Fibroblast of pulmonary artery (primary cell): ENCODE results near the gene TMEM44.

ENCODE experiments used
- DNase-seq: peaks from one replicate; pipeline ENCODE4 v3.0.0-alpha.2; 2010; ENCODE audit warnings: low read depth
- H3K4me3 ChIP-seq: replicated peaks from 2 replicates; pipeline ENCODE4 v1.5.1; 2011; ENCODE audit warnings: low read depth, mild to moderate bottlenecking, control low read depth, low read length, moderate library complexity
- CTCF ChIP-seq: IDR thresholded peaks from 2 replicates; pipeline ENCODE4 v1.5.1; 2011; ENCODE audit warnings: mild to moderate bottlenecking, control low read depth, low read length, inconsistent platforms; ENCODE audit errors: missing control alignments

Gene TMEM44

GRCh38 chr3:194647747-194648146, 14.5 kb upstream of the TMEM44 start:
- H3K4me3 ChIP-seq = no peak overlapping the region
- DNase-seq = no peak
- TF ChIP-seq CTCF = no peak

- no peak for TF ChIP-seq CTCF
- H3K4me3 ChIP-seq = no peak overlapping the region
- no peak for DNase-seq
Measured at GRCh38 chr3:194642769-194643168, 9.6 kb upstream of the TMEM44 start.

GRCh38 chr3:194640829-194641228, 7.6 kb upstream of the TMEM44 start:
- DNase-seq = peak; percentile 62
- H3K4me3 ChIP-seq = no peak overlapping the region
- peak; percentile 44 for TF ChIP-seq CTCF

GRCh38 chr3:194638991-194639605, 5.9 kb upstream of the TMEM44 start:
- no peak for DNase-seq
- TF ChIP-seq CTCF = no peak
- H3K4me3 ChIP-seq = no peak overlapping the region

GRCh38 chr3:194637541-194638400, 4.6 kb upstream of the TMEM44 start:
- DNase-seq = no peak
- TF ChIP-seq CTCF = no peak
- H3K4me3 ChIP-seq = no peak overlapping the region

GRCh38 chr3:194637066-194637465, 3.8 kb upstream of the TMEM44 start:
- DNase-seq = no peak
- TF ChIP-seq CTCF = no peak
- no peak overlapping the region for H3K4me3 ChIP-seq
